T-helper 2 cell (primary cell): ENCODE results near the gene TCFL5.

Experiments
- DNase-seq, 5 experiments: peaks; one replicate each; pipeline versions ENCODE4 v3.0.0 to v3.0.0-alpha.2; 2012 to 2022

Gene TCFL5

DNA sequence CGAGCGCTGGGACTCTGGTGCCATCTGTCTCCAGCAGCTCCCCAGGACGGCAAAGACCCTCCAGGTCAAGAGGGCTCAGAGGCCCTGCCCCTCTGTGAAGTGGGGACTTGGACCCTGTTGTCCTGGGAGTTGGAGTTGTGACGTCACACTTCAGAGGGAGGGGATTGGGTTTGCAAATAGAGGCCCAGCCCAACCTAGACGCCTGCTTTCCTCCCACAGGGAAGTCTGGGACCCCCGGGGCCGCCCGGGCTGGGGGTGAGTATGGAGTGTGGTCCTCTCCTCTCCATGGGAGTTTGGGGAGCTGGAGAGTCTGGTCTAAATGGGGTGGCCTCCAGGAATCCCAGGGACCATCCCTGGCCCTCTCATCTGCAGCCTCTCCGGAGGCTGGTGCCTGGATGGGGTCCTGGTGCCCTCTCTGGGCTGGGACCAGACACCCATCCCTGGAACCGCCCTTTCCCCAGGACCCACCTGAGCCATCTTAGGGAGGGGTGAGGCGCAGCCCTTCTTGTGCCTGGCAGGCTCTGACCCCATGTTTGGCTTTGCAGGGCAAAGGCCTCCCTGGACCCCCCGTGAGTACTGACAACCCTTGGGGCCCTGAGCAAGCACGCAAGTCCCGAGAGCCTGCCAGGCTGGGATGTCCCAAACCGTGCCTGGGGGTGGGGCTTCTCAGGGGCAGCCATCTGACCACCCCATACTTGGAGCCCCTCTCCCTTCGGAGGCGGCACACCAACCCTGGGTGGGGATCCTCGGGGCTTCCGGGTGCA is 40.5 kb downstream of the TCFL5 start:
- no peak for DNase-seq

DNA sequence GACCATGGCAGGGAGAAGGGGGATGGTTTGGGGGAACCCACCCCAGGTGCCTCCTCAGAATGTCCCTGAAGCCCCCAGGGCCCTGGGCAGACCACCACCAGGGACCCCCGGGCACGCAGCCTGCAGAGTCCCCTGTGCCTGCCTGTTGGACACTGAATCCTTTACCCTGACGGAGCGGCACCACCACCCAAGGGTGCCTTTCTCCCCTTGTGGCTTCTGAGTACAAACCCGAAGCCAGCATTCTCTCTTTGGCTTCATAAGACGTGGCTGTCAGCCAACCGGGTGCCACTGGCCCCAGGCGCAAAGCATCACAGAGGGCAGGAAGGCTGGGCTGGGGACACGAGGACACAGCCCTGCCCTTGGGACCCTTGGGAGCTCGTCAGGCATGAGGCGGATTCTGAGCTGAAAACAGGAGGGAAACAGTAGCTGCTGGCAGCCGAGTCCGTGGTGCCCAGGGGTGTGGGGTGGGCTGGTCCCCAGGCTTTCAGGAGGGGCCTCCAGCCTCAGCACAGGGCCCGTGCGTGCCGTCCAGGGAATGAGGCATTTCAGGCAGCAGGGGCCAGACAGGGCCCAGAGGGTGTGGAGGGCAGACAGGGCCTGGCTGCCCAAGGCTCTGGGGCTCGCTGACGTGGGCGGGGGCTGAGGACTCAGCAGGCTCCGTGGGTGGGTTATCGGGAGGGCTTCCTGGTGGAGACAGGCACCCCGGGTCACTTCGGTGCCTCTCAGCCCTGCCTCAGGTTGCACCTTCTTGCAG is 41.2 kb downstream of the TCFL5 start:
- no peak for DNase-seq

DNA sequence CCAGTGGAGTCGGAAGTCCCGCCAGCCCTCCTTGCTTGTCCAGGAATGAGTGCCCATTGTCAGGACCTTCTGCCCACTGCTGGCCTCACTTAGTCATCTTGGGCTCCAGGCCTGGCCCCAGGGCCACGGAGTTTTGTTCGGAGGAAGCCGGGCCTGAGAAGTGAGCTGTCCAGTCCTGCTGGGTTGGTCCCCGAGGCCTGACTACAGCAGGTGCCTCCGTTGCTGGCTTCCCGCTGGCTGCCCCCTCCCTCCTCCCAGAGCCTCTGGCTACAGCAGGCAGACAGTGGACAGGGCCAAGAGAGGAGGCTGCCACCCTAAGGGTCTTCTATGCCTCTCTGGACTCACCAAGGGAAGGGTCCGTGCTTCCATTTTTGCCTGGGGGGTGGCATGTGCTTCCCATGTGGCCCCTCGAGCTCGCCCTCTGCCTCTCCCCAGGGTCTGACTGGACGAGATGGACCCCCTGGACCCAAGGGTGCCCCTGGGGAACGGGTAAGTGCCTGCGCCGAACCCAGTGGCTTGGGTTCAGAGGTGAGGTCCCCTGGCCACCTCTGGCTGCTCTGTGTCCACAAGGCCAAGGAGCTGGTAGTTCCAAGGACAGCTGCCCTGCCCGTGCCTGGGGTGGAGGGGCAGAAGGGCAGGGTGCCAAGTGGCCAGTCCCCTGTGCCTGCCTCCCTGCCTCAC is 42.0 kb downstream of the TCFL5 start:
- DNase-seq = no peak

DNA sequence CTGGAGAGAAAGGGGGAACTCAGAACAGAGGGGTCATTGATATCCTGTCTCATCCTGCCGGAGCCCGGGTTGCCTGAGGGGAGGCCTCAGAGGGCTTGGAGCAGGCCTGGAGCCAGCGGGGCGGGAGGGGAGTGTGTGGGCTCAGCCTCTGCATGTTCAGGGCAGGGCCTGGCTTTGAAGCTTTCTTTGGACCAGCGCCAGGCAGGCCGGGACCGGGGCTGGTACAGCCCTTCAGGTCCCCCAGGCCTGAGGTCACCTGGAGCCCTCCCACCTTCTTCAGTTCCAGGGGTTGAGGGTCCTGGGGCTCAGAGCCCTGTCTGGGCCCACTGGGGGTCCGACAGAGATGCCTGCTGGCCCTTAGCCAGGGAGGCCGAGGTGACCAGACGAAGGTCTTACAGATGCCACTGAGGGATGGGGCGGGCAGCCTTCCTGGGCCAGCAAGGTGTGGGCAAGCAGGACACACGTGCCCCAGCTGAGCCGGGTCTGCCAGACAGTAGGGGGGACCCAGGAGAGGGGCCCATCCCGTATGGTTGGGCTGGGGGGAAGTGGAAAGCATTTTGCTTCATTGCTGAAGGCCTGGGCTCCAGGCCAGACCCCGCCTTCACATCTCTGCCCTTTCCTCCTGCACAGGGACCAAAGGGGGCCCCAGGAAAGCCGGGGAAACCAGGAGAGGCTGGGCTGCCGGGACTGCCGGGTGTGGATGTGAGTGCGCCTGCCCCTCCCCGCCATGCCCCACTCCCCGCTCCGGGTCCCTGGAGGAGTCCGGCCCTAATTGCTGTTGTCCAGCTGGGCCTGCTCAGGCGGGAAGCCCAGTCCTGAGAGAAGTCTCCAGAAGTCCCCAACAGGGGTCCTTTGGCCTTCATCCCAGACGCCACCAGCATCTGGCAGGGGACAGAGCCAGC is 42.8 kb downstream of the TCFL5 start:
- no peak for DNase-seq

DNA sequence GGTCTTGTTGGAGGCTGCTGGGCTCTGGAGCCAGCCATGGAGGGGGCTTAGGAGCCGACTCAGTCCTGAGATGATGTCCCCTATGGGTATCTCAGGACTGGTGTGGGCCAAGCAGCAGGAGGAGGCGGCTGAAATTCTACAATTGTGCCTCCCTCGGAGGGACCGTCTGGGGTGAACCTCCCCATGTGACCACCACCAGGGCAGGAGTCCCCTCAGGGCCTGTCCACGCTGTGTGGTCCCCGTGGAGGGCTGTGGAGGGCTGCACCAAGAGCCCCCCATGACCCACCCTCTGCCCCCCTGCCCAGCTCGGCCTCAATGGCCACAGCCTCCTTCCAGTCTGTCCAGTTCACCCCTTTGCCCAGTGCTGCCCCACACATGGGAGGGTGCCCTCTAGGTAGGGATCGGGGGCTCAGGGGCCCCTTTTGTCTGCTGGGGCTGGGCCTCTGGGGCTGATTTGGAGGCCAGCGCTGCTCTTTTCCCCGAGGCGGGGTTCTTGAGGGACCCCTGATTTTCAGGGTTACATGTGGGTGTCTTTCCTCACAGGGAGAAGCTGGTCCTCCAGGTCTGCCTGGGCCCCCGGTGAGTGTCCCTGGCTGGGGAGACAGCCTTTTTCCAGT is 43.5 kb downstream of the TCFL5 start:
- DNase-seq = no peak

DNA sequence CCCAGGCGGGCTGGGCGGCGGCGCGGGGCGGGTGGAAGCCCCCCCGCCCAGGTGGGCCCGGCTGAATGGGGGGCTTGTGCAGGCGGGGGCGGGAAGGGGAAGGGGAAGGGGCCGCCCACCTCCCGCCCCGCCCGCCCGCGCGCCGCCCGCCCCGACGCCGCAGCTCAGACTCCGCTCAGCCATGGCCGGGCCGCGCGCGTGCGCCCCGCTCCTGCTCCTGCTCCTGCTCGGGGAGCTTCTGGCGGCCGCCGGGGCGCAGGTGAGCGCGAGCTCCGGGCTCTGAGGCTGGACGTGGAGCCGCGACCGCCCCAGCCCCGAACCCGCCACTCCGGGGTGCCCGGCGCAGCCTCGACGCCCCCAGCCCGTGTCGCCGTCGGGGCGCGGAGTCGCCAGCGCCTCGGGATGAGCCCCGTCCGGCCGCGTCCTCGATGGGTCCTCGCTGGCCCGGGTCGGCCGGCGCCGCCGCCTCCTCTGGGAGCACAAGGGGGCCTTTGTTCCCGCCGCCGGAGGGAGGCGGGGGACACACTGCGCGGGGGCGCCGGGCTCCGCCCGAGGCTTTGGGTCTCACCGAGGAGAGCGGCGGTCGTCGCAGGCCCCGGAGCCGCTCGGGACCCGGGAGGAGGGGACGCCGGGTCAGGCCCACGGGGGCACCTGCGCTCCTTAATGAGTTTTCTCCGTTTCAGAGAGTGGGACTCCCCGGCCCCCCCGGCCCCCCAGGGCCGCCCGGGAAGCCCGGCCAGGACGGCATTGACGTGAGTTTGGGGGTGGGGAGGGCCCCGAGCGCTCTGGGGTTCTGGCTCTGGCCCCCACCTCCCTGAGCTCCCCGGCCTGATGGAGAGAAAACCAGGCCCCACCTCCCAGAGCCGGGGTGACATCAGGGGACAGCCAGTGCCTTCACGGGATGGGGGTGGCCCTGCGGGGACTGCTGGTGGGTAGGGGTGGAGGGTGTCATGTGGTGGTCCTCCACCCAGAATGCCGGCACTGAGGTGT is 44.4 kb downstream of the TCFL5 start, which contains the start of gene COL9A3:
Gene COL9A3 (plus strand): TSS at position 167 of the 990 bp plus-strand sequence. CDS start 15 bp downstream, at position 182.
- no peak for DNase-seq

DNA sequence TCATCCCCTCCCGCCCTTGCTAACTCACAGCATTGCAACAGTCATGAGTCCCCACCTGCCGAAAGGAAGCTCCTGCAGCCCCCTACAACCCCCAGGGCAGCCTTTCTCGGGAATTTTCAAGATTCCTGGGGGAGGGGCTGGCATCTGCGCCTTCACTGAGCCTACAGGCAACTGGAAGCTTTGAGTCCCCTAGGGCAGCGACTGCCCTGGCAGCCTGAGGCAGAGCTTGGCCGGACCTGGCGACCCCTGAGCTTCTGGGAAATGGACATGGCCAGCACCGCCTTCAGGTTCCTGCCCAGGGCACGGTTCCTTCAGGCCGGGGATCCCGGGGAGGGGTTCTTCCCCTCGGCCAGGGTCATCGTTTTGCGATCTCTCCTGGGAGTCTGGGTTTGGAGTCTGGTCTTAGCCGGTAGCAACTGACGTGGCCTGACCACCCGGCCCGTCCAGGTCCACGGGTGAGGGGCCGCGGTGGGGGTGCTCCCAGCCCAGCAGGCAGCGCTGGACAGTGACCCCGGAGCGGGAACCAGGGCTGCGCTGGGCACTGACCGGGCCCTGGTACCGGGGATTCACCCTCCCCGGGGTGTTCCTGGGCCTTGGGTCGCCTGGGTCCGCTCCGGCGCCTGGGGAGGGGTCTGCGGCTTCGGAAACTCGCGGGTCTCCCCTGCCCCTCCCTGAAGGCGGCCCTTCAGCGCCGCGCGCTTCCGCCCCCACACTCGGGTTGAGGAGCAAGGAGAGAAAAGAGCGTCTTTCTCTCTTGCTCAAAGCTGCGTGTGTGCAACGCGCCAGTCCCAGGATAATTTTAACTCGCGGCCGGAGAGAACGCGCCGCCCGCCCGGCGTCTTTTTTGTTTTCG is 45.4 kb downstream of the TCFL5 start:
- no peak for DNase-seq

DNA sequence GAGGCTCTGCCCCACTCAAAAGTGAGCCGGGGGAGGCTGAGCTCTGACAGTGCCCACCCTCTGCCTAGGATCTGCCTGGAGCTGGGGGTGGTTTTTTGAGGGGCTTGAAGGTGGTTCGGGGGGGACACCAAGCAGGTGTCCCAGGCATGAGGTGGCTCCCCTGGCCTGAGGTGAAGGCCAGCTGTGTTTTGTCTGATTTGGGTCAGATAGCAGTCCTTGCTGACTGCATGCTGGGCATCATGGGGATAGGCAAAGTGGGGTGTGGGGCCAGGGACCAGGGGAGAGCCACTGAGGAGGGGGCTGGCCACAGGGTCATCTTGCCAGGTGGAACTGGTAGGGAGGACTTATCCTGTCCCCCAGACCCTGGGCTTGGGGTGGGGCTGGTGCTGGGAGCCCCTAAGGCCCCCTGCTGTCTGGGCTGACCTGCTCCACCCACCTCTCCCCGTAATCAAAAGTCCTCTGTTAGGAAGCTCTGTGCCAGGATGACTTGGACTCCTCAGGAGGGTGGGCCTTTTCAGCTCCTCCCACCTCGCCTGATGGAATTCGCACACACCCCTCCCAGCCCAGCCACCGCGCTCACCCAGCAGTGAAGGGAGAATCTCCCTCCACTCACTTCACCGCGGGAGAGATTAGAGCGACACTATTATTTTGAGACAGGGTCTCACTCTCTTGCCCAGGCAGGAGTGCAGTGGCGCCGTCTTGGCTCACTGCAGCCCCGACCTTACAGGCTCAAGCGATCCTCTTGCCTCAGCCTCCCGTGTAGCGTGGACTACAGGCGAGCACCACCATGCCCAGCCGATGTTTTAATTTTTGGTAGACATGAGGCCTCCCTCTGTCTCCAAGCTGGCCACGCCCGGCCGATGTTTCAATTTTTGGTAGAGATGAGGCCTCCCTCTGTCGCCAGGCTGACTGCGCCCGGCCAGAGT is 46.3 kb downstream of the TCFL5 start:
- DNase-seq = no peak

DNA sequence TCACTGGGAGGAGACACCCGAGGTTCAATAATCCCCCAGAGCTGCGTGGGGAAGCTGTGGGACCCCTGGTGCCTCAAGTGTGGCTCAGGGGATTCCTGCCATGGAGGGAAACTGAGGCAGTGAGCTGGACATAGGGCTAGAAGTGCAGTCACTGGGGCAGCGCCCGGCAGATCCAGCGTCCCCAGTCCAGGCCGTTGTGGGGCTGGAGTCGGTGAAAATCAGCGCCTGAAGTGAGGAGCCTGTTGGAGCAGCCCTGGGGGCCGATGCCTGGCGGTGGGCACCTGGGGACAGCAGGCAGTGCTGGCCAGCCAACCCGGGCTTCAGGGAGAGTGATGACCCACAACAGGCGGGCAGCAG is 46.9 kb downstream of the TCFL5 start:
- DNase-seq = no peak

DNA sequence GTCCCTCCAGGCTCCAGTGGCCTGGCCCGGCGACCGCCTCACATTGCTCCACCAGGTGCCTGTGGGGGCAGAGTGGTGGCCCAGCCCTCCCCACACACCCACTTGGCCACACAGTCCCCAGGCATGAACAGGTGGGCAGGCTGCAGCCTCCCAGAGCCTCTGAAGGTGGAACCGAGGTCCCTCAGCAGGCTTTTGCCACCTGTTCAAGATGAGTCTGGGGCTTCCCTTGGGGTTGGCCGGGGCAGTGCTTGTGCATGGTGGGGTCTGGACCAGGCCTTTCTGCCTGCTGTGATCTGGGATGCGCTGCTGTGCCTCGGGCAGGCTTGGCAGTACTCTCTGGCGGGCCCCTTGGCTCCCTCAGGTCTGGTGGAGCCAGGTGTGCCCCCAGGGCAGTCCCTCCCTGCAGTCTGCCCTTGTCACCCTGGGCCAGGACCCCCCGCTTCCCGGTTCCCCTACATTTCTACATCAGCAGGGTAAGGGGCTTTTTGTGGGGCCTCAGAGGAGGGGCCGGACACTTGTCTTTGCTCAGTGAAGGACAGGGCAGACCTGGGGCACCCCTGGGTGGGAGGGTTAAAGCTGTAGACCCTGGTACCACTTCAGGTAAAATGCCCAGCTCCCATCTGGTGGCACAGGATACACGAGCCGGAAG is 47.4 kb downstream of the TCFL5 start:
- no peak for DNase-seq

DNA sequence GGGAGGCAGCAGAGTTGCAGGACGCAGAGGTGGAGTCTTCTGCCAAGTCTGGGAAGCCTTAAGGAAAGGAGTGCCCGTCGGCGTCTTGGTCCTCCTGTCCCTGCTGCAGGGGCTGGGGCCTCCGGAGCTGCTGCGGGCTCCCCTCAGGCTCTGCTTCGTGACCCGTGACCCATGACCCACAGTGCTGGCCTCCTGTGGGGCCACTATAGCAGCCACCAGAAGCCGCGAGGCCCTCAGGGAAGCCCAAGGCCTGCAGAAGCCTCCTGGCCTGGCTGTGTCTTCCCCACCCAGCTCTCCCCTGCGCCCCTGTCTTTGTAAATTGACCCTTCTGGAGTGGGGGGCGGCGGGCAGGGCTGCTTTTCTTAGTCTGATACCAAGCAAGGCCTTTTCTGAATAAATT is 48.0 kb downstream of the TCFL5 start:
- no peak for DNase-seq

DNA sequence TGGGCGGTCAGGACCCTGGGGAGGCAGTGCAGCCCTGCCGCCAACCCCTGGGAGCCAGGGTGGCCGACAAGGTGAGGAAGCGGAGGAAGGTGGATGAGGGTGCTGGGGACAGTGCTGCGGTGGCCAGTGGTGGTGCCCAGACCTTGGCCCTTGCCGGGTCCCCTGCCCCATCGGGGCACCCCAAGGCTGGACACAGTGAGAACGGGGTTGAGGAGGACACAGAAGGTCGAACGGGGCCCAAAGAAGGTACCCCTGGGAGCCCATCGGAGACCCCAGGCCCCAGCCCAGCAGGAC is 48.8 kb downstream of the TCFL5 start:
- DNase-seq = no peak

DNA sequence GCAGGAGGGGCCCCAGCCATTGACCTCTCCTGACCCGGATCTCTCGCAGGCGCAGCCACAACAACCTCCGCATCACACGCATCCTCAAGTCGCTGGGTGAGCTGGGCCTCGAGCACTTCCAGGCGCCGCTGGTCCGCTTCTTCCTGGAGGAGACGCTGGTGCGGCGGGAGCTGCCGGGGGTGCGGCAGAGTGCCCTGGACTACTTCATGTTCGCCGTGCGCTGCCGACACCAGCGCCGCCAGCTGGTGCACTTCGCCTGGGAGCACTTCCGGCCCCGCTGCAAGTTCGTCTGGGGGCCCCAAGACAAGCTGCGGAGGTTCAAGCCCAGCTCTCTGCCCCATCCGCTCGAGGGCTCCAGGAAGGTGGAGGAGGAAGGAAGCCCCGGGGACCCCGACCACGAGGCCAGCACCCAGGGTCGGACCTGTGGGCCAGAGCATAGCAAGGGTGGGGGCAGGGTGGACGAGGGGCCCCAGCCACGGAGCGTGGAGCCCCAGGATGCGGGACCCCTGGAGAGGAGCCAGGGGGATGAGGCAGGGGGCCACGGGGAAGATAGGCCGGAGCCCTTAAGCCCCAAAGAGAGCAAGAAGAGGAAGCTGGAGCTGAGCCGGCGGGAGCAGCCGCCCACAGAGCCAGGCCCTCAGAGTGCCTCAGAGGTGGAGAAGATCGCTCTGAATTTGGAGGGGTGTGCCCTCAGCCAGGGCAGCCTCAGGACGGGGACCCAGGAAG is 49.3 kb downstream of the TCFL5 start:
- DNase-seq = no peak

DNA sequence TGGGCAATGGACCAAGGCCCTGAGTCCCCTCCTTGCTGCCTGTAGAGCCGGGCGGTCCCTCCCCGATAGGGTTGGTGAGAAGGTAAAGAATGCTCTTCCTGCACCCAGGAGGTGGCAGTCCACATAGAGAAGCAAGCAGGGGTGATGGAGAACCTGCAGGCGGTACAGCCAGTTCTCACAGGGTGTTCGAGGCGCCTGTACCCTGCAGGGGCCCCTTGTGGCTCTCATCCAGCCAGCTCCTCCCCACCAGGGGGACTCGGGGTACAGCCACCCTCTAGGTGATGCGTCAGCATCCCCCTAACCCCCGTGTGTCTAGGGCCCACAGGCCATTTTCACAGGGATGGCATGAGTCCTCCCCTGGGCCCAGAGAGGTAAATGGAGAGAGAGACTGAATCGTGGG is 49.9 kb downstream of the TCFL5 start:
- DNase-seq = no peak

DNA sequence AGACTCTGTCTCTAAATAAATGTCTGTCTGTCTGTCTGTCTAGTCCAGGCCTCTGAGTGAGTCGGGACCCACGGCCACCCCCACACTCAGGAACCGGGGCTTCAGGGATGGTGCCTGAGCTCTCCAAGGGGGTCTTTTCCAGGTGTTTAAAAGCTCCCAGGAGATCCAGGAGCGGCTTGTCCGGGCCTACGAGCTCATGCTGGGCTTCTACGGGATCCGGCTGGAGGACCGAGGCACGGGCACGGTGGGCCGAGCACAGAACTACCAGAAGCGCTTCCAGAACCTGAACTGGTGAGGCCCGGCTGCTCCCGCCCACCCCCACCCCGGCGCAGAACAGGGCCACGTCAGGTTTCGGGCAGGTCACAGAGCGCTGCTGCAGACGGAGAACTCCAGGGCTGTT is 50.3 kb downstream of the TCFL5 start:
- DNase-seq = no peak

DNA sequence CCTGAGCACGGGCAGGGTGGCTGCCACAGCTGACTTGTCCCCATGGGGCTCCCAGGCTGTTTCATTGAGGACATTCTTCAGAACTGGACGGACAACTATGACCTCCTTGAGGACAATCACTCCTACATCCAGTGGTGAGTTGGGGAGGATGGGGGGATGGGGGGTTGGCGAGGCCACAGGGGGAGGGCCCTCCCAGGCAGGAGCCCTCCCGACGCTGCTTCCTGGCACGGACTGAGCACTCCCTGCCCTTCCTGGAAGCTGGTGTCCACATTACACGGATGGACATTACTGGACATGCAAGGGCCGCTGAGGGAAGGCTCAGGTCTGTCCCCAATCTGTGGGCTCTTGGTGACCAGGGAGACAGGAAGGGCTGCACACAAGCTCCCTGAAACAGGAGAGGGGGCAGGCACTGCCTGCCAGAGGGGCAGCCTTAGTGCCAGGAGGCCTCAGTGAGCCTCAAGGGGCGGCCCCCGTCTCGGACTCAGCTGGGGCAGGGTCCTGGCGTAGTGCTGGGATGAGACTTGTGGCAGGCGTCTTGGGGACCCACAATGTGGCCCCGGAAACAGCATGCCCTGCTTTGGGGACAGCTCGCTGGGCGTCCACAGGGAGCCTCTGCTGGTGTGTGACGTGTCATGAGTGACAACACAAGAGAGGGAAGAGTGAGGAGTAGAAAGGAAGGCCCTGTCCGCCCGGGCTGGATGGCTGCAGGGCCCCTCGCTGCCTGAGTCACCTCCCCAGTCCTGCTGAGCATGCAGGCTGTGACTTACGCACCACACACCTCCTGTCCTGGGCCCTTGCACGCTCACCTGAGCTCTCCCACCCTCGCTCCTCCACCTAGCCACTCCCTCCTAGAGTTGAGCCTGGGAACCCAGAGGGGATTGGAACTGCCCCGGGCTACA is 51.8 kb downstream of the TCFL5 start:
- no peak for DNase-seq
